ENCODE data around the gene EDN2.

GRCh38 chr1:41493626-41494350 lies 9.3 kb upstream of the EDN2 start:
- TF ChIP-seq CTCF (conservative IDR thresholded peaks at IDR 0.05; ENCODE audit: low read depth, low read length) (no peak), EZH2 (IDR thresholded peaks at IDR 0.05; ENCODE audit: borderline replicate concordance, low read depth, low read length, poor library complexity, severe bottlenecking) (no peak)
